SU-DHL-6 (cell line): ENCODE data around the gene ADARB2.

Source experiments
- EZH2phosphoT487 ChIP-seq: fragments of 200-600 bp; sonication (generic), shearing (Covaris generic); conservative IDR thresholded peaks from 2 replicates; pipeline ENCODE4 v1.6.1; 2018; ENCODE audit warnings: mild to moderate bottlenecking, antibody characterized with exemption, low read length, moderate library complexity, mixed read lengths
- TF ChIP-seq, protein P1 (sequence below): fragments of 200-600 bp; sonication (generic); IDR thresholded peaks from one replicate; pipeline ENCODE4 v1.5.1; 2017; ENCODE audit warnings: antibody characterized with exemption, mild to moderate bottlenecking, low read length, moderate library complexity; ENCODE audit not compliant: insufficient read depth, poor library complexity, severe bottlenecking

- TF ChIP-seq, protein P1, sequence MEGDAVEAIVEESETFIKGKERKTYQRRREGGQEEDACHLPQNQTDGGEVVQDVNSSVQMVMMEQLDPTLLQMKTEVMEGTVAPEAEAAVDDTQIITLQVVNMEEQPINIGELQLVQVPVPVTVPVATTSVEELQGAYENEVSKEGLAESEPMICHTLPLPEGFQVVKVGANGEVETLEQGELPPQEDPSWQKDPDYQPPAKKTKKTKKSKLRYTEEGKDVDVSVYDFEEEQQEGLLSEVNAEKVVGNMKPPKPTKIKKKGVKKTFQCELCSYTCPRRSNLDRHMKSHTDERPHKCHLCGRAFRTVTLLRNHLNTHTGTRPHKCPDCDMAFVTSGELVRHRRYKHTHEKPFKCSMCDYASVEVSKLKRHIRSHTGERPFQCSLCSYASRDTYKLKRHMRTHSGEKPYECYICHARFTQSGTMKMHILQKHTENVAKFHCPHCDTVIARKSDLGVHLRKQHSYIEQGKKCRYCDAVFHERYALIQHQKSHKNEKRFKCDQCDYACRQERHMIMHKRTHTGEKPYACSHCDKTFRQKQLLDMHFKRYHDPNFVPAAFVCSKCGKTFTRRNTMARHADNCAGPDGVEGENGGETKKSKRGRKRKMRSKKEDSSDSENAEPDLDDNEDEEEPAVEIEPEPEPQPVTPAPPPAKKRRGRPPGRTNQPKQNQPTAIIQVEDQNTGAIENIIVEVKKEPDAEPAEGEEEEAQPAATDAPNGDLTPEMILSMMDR = no peak
- TF ChIP-seq EZH2phosphoT487 = no peak
These were observed 233.0 kb downstream of the ADARB2 start for GRCh38 chr10:1504286-1504685.
